GM06990 (cell line): ENCODE data around the gene AGO4.

Experiments used
- DNase-seq: peaks from one replicate; pipeline ENCODE4 v3.0.0-alpha.2; 2011; ENCODE audit not compliant: insufficient read length; ENCODE audit errors: extremely low read depth
- H3K27me3 ChIP-seq: replicated peaks from 2 replicates; pipeline ENCODE4 v1.6.0; 2011; ENCODE audit warnings: low read length; ENCODE audit not compliant: control insufficient read depth, insufficient read depth
- H3K36me3 ChIP-seq: 2 replicates; pipeline ENCODE4 v1.5.1; 2011; ENCODE audit warnings: low read length; ENCODE audit not compliant: control insufficient read depth, insufficient read depth
- H3K4me3 ChIP-seq: replicated peaks from 2 replicates; pipeline ENCODE4 v1.5.1; 2011; ENCODE audit warnings: low read depth, mild to moderate bottlenecking, control low read depth, low read length
- TF ChIP-seq, protein P1 (sequence below): IDR thresholded peaks from 2 replicates; pipeline ENCODE4 v1.5.1; 2011; ENCODE audit warnings: low read length, control low read depth, mild to moderate bottlenecking, inconsistent platforms; ENCODE audit not compliant: insufficient read depth, poor library complexity, severe bottlenecking

The AGO4 gene

DNA sequence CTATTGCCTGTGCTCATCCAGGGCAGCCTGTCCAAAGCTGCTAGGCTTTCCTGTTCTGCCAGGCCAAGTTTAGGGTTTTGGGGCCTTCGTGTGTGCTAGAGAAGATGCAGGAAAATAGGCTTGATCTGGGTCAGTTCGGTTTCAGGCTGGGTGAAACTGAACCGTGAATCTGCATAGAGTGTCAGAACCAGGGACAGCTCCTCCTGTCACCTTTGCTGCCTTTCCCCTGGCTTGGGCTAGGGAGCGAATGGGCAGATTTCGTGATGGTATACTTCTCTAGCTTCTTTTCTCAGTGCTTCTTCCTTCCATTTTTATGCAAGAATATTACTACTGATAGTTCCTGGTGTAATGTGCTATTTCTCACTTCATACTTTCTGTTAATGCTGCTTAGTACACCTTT, 69.2 kb downstream of the AGO4 start:
- TF ChIP-seq, protein P1, sequence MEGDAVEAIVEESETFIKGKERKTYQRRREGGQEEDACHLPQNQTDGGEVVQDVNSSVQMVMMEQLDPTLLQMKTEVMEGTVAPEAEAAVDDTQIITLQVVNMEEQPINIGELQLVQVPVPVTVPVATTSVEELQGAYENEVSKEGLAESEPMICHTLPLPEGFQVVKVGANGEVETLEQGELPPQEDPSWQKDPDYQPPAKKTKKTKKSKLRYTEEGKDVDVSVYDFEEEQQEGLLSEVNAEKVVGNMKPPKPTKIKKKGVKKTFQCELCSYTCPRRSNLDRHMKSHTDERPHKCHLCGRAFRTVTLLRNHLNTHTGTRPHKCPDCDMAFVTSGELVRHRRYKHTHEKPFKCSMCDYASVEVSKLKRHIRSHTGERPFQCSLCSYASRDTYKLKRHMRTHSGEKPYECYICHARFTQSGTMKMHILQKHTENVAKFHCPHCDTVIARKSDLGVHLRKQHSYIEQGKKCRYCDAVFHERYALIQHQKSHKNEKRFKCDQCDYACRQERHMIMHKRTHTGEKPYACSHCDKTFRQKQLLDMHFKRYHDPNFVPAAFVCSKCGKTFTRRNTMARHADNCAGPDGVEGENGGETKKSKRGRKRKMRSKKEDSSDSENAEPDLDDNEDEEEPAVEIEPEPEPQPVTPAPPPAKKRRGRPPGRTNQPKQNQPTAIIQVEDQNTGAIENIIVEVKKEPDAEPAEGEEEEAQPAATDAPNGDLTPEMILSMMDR: no peak
- H3K36me3 ChIP-seq: no peaks in the 10 kb centered on the region
- DNase-seq: no peak
- H3K27me3 ChIP-seq: no peaks in the 10 kb centered on the region
- H3K4me3 ChIP-seq: no peak overlapping the region

DNA sequence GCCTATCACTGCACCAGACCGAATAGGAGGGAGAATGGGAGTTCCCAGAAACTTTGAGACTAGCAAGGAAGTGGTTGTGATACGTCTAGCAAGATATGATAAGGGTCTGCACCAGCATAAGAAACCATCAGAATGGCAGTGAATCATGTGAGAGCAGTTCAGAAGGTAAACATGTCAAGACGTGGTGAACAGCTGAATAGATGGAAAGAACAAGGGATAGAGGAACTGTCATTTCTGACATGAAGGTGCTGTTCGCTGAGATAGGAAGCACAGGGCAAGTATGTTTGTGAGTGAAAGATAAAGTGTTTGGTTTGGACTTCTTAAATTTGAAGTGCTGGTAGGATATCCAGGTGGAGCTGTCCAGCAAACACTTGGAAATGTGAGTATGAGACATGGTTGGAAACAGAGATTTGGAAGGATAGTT, 74.0 kb downstream of the AGO4 start:
- TF ChIP-seq, protein P1: no peak
- Histone ChIP-seq H3K4me3 (no peak overlapping the region), H3K36me3 (no peaks in the 10 kb centered on the region), H3K27me3 (no peaks in the 10 kb centered on the region)
- DNase-seq: no peak

DNA sequence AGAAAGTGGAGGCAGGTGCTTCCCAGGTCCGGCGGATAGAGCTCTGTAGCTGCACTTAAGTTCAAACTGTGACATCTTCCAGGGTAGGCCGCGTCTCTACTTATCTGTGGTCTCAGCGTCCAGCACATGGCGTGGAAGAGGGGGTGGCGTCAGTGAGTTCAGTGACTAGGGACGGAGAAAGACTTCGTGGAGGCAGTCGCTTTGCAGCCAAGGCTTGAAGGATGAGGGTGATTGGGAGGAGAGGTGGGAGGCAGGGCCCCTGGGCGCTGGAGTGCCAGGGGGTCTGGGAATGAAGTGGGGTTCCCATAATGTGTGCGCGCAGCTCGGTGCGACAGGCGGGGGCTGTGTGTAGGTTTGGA, 74.7 kb downstream of the AGO4 start:
- TF ChIP-seq, protein P1: no peak
- no peaks in the 10 kb centered on the region for H3K36me3 ChIP-seq
- DNase-seq: no peak
- H3K27me3 ChIP-seq: no peaks in the 10 kb centered on the region
- H3K4me3 ChIP-seq: no peak overlapping the region; the same call in 1 of the 2 replicates

DNA sequence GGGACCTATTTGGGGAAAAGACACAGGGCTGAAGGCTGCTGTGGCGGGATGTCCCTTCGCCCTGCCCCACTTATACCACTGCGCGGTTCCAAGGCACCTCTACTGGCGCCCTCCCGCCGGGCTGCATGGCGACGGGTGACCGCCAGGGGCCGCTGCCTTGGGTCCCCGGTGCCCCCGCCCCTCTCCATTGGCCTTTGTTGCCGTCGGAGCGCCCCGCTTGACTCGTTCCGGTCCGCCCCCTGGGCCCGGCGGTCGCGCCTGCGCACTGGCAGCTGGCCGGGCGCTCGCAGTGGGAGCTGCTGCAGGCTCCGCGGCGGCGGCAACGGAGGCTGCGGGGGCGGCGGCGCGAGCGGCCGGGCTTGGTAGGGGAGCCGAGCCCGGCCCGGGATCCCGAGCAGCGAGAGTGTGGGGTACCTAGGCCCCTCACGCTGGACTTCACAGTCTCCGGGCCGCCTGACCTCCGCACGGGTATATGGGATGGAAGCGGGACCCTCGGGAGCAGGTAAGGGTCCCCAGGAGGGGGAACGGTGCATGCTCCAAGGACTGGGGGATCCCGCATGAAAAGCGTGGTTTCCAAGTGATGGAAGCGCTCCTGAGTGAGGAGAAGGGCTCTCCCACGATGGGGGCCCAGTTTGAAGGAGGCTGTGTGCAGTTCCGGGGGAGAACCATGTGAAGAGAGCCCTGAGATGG, 75.3 kb downstream of the AGO4 start, which contains the start of gene AGO1:
Gene AGO1 (plus strand): TSS at position 265 of the 690 bp plus-strand sequence. CDS start 213 bp downstream, at position 478.
- H3K36me3 ChIP-seq: no peaks in the 10 kb centered on the region
- TF ChIP-seq, protein P1: peak; percentile 92
- H3K4me3 ChIP-seq: peak within 1 kb of the TSS; percentile 99

DNA sequence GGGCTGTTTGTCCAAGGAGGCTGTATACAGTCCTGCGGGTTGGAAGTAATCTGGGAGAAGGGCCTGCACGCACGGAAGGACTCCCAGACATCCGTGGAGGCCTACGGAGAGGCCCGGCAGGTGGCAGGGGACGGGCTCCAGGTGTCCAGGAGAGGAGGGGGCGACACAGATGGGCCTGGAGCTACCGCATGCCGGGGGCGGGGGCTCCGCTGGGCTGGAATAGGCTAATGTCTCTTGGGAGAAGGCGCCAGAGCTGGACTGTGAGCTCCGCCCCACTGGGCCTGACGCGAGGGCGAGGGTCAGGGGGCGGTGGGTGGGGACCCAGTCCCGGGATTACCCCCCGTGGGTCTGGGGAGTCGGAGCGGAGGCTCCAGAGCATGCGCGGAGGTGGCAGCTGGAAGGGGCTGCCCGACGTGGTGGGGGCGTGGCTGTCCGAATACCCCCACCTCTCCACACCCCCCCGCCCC, 75.9 kb downstream of the AGO4 start:
- TF ChIP-seq, protein P1: no peak
- Histone ChIP-seq H3K36me3 (no peaks in the 10 kb centered on the region), H3K27me3 (no peaks in the 10 kb centered on the region), H3K4me3 (peak overlapping the region; percentile 99)
- peak; percentile 55 for DNase-seq

More for the DNA sequence above, 75.3 kb downstream of the AGO4 start, which contains the start of gene AGO1:
- H3K27me3 ChIP-seq: no peaks in the 10 kb centered on the region
- peak; percentile 97 for DNase-seq

DNA sequence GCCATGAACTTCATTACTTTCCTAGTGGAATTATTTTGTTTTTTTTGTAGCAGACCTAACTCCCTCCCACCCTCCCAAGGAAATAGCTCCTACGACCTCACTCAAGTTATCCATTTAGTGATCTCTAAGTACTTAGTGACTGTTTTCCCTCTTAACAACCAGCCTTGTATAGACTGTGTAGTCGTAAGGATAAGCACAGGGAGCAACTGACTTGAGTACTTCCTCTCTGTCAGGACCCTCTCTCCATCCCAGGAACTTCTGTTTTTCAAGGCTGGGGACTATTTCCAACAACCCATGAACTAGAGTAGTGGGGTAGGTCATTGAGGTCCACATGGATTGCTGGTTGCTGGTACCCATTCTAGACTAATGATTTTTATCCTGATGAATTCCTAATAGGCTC, 77.1 kb downstream of the AGO4 start:
- no peak for DNase-seq
- Histone ChIP-seq H3K27me3 (no peaks in the 10 kb centered on the region), H3K36me3 (no peaks in the 10 kb centered on the region), H3K4me3 (no peak overlapping the region)
- TF ChIP-seq, protein P1: no peak
